ENCODE data around the gene TREX2.

- TF ChIP-seq, protein P1, sequence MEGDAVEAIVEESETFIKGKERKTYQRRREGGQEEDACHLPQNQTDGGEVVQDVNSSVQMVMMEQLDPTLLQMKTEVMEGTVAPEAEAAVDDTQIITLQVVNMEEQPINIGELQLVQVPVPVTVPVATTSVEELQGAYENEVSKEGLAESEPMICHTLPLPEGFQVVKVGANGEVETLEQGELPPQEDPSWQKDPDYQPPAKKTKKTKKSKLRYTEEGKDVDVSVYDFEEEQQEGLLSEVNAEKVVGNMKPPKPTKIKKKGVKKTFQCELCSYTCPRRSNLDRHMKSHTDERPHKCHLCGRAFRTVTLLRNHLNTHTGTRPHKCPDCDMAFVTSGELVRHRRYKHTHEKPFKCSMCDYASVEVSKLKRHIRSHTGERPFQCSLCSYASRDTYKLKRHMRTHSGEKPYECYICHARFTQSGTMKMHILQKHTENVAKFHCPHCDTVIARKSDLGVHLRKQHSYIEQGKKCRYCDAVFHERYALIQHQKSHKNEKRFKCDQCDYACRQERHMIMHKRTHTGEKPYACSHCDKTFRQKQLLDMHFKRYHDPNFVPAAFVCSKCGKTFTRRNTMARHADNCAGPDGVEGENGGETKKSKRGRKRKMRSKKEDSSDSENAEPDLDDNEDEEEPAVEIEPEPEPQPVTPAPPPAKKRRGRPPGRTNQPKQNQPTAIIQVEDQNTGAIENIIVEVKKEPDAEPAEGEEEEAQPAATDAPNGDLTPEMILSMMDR (IDR thresholded peaks at IDR 0.05 in 4 of 5, conservative IDR thresholded peaks at IDR 0.05 in 1 of 5) = no peak
- TF ChIP-seq POLR2A (IDR thresholded peaks at IDR 0.05) = no peak
These were observed 36.6 kb upstream of the TREX2 start for GRCh38 chrX:153482376-153483015.
